T-helper 1 cell (primary cell): Measurements from ENCODE around the gene ICOS.

Experiments used
- DNase-seq, 5 donors: peaks; one replicate each; pipeline ENCODE4 v3.0.0-alpha.2; 2012 to 2020
- total RNA-seq, 4 donors: gene quantifications; one replicate each; lab custom pipeline; 2026; lab: John Stamatoyannopoulos, UW

Gene ICOS, protein sequence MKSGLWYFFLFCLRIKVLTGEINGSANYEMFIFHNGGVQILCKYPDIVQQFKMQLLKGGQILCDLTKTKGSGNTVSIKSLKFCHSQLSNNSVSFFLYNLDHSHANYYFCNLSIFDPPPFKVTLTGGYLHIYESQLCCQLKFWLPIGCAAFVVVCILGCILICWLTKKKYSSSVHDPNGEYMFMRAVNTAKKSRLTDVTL
- 72.3 to 346 (median 136) reads per million in 4 donors for total RNA-seq

DNA sequence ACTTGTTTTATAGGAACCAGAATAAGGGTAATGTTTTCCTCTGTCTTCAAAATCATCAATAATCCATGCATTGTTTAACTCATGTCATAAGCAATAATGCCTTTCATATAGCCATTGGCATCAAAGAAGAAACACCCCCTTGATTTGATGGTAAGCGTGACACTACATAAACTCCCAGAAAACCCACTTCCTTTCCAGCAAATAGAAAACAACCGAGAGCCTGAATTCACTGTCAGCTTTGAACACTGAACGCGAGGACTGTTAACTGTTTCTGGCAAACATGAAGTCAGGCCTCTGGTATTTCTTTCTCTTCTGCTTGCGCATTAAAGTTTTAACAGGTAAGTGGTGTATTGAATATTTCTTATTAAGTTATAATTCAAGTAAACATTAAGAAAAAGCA is at the start of gene ICOS:
TSS of gene ICOS (plus strand) at position 229 of the 400 bp plus-strand sequence. CDS start at position 281, 52 bp downstream.
- DNase-seq: peak in 3 of 5 donors; percentile 15 to 91 (median 47)

DNA sequence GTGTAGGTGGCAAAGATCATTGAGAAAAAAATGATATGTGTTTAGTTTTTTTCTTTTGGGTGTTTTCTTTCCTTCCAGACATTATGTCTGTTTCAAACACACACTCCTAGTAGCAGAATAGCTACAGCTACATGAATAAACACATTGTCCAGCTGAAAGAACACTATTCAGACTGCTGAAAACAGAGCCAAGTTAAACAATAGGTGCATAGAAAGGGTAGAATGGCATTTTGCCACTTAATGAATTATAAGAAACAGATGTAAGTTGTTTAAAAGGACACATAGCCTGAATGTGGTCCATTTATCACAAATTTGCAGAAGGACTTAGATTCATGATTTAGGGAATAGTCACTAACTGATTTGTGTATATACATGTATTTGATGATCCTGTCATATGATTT is 48.9 kb upstream of the ICOS start:
- no peak for DNase-seq

DNA sequence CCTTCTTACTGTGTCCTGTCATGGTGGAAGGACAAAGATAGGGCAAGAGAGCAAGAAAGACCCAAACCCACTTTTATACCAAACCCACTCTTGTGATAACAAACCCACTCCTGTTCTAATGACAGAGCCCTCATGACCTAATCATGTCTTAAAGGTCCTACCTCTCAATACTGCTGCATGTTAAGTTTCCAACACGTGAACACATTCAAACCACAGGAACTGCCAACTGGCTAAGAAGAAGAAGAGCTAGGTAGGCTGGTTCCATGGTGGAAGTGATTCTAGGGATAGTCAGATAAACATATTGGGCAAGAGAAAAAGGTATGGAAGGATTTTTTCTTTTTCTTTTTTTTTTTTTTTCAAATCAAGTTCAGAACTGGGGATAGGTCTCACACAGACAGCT is 47.0 kb upstream of the ICOS start:
- no peak for DNase-seq

DNA sequence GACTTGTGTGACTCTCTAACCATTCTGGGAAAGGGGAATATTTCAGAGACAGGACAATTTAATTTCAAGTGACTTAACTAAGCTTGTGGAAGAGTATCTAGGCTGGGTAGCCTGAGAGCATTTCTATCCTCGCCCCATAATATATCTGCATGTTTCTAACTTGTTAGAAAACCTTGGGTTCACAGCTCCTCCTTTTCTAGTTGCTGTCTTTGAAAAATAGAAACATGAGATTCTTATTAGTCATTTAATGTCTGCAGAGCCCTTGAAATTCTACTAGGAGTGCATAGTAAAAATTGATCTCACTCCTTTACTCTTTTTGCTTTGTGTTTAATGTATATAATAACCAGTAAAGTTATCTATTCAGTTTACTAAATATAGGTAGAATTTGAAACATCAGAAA is 46.6 kb upstream of the ICOS start:
- no peak for DNase-seq

DNA sequence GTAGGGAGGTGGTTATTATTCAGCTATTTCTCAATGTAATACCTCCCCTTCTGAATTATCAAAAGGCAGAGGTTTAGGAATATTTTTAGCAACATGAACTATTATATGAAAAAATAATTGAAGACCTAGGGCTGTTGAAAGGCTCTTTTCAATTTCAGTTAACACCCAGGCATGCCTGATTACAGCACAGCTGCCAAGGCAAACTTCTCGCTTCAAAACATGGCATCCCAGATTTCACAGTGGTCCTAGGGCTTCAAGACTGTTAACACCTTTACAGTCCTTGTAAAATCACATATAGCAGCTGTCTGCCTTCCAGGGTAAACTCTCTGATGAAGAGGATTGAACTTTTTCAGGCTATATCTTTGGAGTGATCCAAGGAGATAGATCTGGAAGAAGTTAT is 45.8 kb upstream of the ICOS start:
- DNase-seq: no peak

DNA sequence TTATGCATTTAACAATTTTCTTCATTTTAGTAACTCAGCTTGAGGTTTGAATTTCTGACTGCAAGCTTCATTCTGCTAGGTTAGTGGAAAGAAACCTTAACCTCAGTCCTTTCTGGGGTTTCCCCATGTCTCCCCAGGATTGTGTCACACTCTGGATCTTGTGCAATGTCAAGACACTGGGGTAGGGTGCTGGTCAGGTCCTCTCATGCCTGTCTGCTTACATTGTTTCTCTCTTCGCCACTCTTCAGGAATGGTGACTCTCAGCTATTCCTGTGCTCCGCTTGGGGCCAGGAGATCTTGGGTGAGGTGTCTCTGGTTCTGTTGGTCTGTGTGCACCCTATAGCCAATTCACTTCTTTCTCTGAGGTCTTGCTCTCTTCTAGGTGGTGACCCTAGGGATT is 45.1 kb upstream of the ICOS start:
- DNase-seq: peak in 1 of 5 donors; percentile 87

DNA sequence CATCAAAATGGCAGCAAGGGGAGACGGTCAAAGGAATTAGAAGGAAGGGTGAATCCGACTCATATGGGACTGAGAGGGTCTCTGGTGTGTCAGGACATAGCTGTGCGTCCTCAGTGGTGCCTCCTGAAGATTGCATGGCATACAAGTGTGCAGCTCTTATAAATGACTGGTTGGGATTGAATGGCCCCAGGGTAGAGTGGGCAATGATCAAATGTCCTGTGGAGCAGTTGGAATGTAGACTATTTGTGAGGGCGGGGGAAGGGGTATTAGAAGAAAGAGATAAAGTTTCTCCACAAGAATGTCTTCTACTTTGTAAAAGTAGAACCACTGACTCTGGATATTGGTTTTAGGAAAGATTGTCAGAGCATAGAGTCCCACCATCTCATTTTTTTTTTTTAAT is 44.4 kb upstream of the ICOS start:
- no peak for DNase-seq

DNA sequence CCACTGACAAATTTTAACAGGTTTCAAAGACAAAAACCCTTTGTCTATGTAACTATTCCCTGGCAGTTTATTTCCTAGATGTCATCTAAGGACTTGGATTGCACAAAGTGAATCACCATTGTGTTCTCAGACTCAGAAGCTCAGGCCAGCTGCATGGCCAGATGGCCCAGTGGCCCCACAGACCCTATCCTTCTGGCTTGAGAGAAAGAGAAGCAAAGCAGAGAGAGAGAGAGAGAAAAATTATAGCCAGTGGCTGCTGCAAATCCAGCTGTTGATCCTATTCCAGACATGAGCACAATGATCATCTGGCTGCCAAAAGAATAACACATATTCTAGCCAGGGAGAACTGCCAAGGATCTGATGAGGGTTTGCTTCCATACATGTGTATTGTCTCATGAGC is 43.2 kb upstream of the ICOS start:
- no peak for DNase-seq

DNA sequence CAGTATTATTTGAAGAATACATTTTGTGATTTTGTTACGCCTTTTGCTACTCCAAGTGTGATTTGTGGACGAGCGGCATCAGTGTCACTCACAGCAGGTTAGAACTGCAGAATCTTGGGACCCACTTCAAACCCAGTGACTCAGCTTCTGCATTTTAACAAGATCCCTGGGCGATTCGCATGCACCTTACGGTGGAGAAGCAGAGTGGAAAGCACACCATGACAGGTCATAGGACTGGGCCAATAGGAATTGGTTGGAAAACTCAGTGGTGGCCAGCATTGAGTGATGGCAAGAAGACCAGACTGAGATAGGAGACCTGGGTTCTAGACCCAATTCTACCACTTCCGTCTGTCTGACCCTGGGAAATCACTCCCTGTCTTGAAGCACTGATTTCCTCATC is 42.7 kb upstream of the ICOS start:
- DNase-seq: no peak

DNA sequence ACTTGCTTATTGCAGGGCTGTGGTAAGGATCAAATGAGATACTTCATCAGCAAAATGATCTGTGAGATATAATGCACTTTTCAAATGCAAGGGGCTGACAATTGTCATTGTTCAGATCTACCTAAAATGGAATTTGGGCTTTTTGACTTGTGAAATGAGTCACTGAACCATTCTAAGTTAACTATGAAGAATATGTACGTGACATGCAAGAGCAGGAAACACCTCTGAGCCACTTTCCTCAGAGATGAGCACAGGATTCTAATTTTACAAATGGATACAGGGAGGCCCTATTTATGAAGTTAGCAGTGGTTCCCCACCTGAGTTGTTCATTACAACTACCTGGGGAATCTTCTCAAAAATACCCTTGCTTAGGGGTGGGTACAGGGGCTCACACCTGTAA is 42.3 kb upstream of the ICOS start:
- DNase-seq: peak in 1 of 5 donors; percentile 81

DNA sequence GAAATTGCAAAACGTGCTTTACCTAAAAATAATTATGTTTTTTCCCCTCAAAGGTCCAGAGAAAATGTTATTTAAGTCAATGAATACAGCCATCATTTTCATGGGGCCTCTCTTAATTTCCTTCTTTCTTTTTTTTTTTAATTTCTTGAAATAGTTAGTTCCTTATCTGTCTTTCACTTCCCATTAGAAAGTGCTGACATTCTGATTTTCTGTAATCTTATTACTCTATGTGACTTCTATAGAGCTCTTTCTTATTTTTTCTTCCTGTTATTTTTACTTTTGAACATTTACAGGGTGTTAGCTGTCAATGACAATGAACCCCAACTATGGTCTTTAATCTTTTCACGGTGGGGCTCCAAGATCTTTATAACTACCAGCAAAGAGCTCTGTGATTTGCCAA is 39.0 kb upstream of the ICOS start:
- DNase-seq: no peak

DNA sequence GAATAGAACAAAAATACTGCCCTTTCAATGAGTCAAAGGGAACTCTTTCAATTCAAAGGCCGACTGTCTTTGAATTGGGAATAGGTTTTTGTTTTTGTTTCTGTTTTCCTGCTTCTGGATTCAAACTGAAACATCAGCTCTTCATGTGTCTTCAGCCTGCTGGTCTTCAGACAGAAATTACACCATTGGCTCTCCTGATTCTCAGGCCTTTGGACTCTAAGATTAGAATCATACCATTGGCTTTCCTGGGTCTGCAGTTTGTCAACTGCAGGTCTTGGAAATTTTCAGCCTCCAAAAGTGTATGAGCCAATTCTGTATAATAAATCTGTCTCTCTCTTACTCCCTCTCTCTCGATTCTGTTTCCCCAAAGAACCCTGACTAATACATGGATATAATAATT is 37.9 kb upstream of the ICOS start:
- no peak for DNase-seq

DNA sequence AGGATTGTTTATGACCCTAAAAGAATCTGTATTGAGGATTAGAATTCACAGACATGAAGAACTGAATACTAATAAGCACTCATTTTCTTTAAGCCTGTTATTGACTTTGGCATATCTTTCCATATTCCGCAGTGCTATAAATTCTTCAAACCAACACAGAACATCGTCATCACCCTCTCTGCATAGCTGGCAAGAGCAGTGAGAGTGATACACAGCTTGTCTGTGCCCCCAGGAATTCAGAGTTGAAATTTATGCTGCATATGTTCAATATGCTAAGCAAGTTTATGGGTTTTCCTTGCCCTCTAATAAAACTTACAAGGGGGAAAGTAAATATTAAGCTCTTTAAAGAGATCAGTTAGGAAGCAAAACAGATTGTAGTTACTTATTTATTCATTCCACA is 36.3 kb upstream of the ICOS start:
- no peak for DNase-seq

DNA sequence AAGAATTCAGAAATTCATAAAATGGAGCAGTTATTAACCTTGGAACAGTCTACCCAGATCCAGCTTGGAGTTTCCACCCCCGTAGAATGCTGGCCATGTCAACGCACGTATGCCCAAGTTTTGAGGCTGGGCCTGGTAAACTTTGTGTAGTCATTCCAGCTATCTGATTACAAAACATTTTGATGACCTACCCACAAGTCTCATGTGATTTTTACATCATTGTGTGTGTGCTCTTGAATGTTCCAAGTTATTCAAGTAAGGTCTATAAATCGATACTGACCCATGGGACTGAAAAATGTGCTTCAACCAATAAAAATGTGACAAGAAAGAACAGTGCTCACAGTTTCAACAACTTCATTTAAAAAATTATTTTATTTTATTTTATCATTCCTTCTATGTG is 32.5 kb upstream of the ICOS start:
- DNase-seq: no peak

DNA sequence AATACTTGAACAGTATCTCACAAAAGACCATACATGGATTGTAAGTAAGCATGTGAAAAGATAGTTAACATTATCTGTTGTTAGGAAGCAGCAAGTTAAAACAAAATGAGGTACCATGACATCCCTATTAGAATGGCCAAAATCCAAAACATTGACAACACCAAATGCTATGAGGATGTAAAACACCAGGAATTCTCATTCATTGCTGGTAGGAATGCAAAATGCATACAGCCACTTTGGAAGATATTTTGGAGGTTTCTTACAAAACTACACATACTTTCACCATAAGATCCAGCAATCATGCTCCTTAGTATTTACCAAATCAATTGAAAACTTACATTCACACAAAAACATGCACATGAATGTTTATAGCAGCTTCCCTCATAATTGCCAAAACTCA is 30.9 kb upstream of the ICOS start:
- DNase-seq: no peak

DNA sequence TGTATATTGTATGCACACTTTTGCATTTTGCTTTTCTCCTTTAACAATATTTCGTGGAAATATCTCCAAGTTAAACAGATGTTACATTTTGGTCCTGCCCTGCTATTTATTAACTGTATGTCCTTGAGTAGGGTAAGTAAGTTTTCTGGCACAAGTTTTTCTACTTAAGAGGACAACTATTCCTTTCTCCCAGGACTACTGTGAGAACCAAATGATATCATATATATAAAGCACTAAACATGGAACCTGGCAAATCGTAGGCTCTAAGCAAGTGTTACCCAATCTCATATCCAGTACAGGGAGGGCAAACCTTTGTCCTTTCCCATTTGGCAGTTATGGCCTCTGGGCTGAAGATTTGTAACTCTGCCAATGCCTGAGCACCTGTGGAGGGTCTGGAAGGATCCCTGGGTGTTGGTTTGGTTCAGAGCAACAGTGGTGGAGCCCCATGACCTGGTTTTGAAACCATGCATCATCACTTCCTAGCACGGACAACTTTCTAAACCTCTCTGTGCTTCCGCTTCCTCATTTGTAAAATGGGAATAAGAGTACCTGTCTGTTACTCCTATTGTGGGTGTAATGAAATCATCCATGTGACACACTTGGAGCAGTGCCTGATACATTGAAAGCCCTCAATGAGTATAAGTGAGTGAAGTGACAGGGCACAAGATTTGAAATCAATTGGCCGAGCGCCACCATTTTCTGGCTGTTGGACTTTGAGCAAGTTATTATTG is 28.3 kb upstream of the ICOS start:
- no peak for DNase-seq

DNA sequence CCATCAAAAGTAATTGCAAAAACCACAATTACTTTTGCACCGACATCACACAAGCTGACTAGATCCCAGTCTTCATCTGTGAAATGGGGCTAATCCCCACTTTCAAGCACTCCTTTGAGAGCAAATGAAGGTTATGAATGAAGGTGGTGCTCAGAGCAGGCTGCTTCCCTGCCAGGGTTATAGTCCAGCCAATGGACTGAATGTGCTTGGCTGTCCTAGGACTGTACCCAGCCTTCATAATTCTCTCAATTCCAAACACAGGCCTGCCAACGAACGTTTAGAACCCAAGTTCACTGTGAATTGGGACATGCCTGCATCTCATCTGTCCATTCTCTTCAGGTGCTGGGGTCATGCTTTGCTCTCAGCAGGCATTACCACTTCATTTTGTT is 27.8 kb upstream of the ICOS start:
- DNase-seq: no peak

DNA sequence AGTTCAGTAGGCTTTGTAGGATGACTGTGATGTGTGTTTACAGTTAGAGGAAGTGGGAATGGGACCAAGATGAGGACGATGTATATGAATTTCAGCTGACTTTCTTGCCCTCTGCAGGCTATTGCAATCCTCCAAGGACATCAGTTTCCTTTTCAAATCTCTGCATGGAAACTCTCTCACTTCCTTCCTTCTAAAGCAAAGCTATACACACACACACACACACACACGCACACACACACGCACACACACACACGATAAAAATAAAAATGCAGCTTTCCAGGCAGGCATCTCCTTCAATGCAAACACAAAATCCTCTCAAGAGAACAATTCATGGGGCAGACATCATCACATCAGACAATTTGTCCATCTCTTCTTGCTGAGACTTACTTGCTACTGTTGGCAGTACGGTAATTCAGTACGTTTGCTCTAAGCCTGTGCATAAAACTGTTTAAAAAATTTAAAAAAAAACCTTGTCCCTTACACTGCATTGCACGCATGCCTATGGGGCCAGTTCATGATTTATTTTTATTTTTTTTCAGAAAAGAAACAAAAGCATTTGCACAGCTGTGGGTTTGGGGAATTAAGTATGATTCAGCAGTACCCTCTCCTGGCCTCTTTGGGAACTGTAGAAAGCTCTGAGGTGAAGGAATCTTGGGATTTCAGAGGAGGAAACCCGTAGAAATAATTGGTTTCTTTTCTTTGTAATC is 27.1 kb upstream of the ICOS start:
- peak in 2 of 5 donors; percentile 17 to 56 for DNase-seq

DNA sequence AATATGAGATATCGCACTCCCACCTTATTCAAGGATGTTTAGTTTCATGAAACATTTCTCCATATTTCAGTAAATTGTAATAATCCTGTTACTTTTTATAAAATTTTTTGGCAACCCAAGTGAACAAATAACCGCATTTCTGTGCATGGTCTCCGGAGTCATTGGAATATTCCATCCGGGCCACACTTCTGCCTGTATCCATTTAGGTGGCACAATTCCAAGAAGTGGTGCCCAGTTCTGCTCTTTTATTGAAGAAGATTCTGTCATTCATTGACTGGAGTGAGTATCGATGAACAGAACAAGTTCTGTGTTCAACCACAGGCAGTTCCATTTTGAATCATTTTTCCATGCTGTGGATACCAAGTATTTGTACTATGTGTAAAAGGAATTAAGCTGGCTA is 26.6 kb upstream of the ICOS start:
- peak in 1 of 5 donors; percentile 66 for DNase-seq

DNA sequence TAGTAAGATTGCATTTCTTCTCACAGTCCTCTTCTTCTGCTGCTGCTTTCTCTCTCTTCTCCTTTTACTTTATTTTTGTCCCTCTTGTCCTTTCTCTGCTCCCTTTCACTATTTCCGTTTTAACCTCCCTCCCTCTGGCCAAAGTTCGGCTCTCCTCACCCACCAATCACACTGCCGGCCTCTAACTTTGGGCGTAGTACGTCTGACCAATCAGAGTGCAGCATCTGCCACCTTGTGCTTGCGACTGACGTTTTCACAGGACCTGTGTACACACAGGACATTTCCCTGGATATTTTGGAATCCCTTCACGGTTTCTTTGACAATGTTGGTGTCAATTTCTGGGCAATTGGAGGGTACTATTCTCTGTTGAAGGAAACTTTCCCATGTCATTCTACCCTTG is 22.6 kb upstream of the ICOS start:
- no peak for DNase-seq

DNA sequence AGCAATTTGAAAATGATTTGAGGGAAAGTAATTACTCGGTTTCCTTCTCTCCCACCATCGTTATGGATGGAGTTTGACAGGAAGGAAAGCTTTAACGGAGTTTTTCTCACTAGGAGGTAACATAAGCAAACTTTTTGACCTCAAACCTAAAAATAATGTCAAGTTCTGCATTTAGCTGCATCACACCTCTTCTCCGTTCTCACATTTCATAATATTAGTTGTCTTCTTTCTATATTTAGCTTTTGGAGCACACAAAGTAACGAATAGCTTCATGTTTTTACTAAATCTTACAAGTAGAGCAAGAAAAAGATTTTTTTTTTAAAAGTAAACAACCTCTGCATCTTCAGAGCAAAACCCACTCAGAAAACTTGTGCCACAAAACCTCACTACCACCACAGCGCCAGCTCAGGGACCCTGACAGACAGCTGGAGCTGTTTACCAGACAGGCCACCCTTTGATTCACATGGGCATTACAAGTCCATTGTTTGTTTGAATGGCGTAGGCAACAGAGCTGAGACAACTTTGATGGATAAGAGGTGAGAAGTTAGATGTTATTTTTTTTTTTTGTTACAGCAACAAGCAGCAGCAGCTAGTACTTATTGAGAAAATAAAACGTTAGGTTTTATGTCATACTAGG is 21.9 kb upstream of the ICOS start:
- no peak for DNase-seq

DNA sequence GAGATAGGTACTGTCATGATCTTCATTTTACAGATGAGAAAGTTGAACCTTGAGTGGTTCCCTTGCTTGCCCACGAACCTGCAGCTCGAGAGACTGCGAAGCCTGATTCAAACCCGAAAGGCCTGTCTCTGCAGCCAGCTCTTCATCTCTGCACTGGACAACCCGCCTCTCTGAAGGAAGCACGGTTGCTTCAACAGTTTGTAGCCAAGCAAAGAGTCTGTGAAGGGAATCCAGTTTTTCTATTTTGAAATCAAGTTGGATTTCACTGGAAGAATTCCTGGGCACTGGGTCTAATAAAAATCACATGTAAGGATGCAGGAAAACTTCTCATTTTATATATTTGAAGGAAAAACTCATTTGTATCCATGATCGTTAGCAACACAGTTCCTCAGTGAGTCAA is 21.3 kb upstream of the ICOS start:
- no peak for DNase-seq

DNA sequence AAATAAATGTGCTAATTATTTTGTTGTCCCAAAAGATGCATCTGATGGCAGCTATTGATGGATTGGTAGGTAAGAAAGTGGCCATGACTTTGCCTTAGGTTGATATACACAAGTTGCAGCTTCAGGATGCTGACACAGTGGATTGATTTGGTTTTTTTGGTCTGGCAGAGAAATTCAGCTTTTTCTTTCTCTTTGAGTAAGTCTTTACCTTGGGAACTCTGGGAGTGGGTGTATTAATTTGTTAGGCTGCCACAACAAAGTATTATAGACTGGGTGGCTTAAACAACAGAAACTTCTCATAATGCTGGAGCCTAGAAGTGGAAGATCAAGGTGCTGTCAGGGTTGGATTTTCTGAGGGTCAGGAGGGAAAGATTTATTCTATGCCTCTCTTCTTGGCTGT is 19.8 kb upstream of the ICOS start:
- no peak for DNase-seq

DNA sequence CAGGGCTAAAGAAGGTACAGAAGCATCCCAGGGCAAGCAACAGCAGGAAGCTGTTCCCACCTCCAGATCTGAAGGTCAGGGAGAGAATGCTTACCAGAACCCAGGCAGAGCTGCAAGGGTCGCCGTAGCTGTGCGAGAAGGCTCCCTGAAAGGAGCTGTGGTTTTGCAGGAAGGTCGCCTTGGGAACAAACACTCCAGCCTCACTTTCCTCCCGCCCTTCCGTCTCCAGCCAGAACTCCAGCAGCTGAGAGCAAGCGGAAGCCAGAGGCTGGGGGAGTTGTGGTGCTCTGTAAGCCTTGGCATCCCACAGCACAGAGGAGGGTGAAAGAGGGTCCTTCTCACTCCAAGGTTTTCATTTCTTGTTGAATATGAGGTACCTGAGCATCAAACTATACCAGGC is 18.3 kb upstream of the ICOS start:
- no peak for DNase-seq
